ENCODE data around the gene FAM193B. TPM values are rescaled to one million over a fixed set of nuclear protein-coding genes. Genes with fewer than 3 reads are reported as not detected.
"Not testable (repeated sequence)": the region's sequence is repeated elsewhere in the genome, so short reads cannot be mapped to it uniquely, and the experiment has no call there.

FAM193B gene
- polyA plus RNA-seq, 1 experiment, result 31.9 TPM

DNA sequence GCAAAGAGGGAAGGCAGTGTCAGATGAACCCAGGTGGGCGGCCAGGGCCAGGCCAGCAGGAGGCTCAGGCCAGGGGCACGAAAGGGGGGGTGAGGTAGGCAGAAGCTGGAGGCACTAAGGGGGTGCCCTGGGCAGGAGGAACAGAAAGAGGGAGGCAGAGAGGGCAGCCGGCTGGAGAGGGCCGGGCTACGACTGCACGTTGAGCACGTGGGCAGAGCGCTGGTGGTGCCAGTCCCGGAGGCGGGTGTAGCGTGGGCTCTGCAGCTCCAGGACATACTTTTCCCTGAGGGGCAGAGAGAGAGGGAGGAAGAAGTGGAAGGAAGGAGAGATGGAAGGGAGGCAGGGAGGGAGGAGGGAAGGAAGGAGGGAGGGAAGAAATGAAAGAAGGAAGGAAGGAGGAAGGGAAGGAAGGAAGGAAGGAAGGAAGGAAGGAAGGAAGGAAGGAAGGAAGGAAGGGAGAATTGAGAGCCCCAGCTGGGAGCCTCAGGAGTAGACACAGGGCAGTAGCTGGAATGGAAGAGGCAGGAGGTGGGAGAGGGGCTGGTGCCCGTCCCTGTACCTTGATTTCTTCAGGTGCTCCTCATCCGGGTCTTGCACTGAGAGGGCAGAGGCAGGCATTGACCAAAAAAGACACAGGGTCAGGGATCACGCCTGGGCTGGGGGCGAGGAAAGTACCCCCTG, 63.9 kb downstream of the FAM193B start:
- no peak overlapping the region for H3K4me3 ChIP-seq (ENCODE audit: low read depth, low read length)
- peaks cover 76% of the 10 kb centered on the region for H3K36me3 ChIP-seq (ENCODE audit: control insufficient read depth, insufficient read depth, low read length)
- CTCF ChIA-PET, result interaction anchor here (0.8 to 8.2 kb wide), 5 partner anchors 10 to 35 kb away, joined by 3 to 85 read pairs (median 4); no protein-coding TSS in a partner anchor
- POLR2A ChIA-PET, result interaction anchor here (0.9 to 1.1 kb wide), 2 partner anchors 10 to 12 kb away, joined by 3 read pairs; no protein-coding TSS in a partner anchor
- TF ChIP-seq, protein P1, sequence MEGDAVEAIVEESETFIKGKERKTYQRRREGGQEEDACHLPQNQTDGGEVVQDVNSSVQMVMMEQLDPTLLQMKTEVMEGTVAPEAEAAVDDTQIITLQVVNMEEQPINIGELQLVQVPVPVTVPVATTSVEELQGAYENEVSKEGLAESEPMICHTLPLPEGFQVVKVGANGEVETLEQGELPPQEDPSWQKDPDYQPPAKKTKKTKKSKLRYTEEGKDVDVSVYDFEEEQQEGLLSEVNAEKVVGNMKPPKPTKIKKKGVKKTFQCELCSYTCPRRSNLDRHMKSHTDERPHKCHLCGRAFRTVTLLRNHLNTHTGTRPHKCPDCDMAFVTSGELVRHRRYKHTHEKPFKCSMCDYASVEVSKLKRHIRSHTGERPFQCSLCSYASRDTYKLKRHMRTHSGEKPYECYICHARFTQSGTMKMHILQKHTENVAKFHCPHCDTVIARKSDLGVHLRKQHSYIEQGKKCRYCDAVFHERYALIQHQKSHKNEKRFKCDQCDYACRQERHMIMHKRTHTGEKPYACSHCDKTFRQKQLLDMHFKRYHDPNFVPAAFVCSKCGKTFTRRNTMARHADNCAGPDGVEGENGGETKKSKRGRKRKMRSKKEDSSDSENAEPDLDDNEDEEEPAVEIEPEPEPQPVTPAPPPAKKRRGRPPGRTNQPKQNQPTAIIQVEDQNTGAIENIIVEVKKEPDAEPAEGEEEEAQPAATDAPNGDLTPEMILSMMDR (IDR thresholded peaks at IDR 0.05; ENCODE audit: insufficient read depth, low read depth, low read length), result no peak
- DNase-seq (ENCODE audit: low read depth), result no peak
- no peaks in the 10 kb centered on the region for H3K27me3 ChIP-seq (ENCODE audit: control insufficient read depth, insufficient read depth, low read length)

DNA sequence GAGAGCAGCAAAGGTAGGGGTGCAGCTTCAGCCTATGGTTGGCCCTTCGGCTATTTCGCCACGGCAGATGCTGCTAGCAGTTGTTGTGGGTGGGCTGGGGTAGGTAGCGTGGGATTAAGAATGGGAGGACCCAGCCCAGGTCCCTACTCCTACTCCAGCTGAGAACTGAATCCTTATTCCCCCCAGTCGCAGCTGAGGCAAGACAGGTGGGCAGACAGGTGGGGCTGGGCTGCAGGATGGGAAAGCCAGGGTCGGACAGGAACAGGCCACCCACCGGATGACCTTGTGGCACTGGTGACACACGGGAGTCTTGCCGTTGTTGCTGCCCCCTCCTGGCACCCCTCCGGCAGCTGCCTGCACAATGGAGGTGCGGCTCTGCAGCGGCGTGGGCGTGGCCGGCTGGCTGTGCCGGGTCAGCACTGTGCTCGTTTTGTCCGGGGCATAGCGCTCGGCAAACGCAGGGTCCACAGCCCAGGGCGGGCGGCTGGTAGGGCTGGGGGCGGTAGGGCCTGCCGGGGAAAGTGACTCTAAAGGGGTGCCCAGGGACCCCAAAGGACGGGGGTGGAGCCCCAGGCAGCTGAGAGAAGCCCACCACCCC, 65.1 kb downstream of the FAM193B start:
- H3K36me3 ChIP-seq (ENCODE audit: control insufficient read depth, insufficient read depth, low read length), result peaks cover 81% of the 10 kb centered on the region

DNA sequence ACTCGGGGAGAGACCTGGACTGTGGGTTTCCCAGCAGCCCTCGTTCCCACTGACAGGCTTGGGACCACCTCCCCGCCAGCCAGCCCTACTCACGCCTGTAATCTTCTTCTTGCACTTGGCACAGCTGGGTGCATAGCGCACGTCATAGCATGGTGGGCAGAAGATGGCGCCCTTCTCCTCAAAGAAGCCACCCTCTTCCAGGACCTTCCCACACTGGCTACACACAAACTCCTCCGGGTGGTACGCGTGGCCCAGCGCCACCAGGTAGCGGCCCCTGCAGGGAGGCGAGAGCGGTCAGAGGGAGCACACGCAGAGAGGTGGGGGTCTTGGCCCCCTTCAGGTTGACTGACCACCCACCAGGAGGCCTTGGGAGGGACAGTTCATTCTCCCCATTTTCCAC, 66.4 kb downstream of the FAM193B start:
- TF ChIP-seq, protein P1 (IDR thresholded peaks at IDR 0.05; ENCODE audit: insufficient read depth, low read depth, low read length), result no peak

More for the DNA sequence above, 65.1 kb downstream of the FAM193B start:
- TF ChIP-seq, protein P1 (IDR thresholded peaks at IDR 0.05; ENCODE audit: insufficient read depth, low read depth, low read length), result 0 out of 2 replicates have a peak, but pooled peaks have one; percentile 9
- Histone ChIP-seq H3K4me3 (ENCODE audit: low read depth, low read length) (no peak overlapping the region), H3K27me3 (ENCODE audit: control insufficient read depth, insufficient read depth, low read length) (no peaks in the 10 kb centered on the region)
- POLR2A ChIA-PET, result no interaction called here
- DNase-seq (ENCODE audit: low read depth), result no peak
- CTCF ChIA-PET, result interaction anchor here (0.9 to 3.4 kb wide), 3 partner anchors 11 to 32 kb away, joined by 4 to 16 read pairs (median 6); no protein-coding TSS in a partner anchor

DNA sequence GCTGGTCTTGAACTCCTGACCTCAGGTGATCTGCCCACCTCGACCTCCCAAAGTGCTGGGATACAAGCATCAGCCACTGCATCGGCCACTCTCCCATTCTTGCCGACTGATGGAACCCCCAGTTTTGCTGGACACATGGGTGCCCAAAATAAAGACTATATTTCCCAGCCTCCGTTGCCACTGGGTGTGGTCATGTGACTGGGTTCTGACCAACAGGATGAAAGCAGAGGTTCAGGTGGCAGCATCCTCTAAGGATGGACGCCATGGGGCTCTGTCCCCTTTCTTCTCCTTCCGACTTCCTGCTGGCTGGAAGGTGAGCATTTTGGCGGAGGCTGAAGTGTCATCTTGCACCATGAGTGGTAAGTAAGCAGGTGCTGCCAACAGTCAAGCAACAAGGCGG, 67.2 kb downstream of the FAM193B start:
- POLR2A ChIA-PET, result no interaction called here
- Histone ChIP-seq H3K36me3 (ENCODE audit: control insufficient read depth, insufficient read depth, low read length) (peaks cover 80% of the 10 kb centered on the region), H3K27me3 (ENCODE audit: control insufficient read depth, insufficient read depth, low read length) (no peaks in the 10 kb centered on the region), H3K4me3 (ENCODE audit: low read depth, low read length) (no peak overlapping the region)
- no peak for DNase-seq (ENCODE audit: low read depth)
- TF ChIP-seq, protein P1 (IDR thresholded peaks at IDR 0.05; ENCODE audit: insufficient read depth, low read depth, low read length), result no peak
- CTCF ChIA-PET, result interaction anchor here (3.4 to 4.0 kb wide), 2 partner anchors 8 to 13 kb away, joined by 16 to 21 read pairs; no protein-coding TSS in a partner anchor

More for the DNA sequence above, 66.4 kb downstream of the FAM193B start:
- Histone ChIP-seq H3K4me3 (ENCODE audit: low read depth, low read length) (no peak overlapping the region), H3K27me3 (ENCODE audit: control insufficient read depth, insufficient read depth, low read length) (no peaks in the 10 kb centered on the region), H3K36me3 (ENCODE audit: control insufficient read depth, insufficient read depth, low read length) (peaks cover 84% of the 10 kb centered on the region)
- DNase-seq (ENCODE audit: low read depth), result no peak
- CTCF ChIA-PET, result interaction anchor here (1.8 to 4.0 kb wide), 3 partner anchors 7 to 12 kb away, joined by 6 to 21 read pairs (median 16); no protein-coding TSS in a partner anchor
- POLR2A ChIA-PET, result no interaction called here

DNA sequence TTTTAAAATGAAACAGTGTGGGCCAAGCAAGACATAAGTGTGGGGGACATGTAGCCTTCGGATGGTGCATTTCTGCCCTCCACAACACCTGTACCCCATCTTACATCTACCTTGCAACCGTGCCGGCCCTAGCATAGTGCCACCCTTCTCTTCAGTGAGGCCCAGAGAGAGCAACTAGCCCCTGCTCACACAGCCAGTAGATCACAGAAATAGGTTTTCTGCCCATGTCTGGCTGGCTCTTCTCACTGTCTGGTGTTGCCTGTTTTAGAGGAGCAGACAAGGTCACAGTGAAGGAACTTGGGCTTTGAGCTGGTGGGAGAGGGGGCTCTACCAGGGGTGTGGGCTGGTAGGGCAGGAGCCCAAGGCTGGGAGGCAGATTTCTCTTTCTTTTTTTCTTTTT, 68.1 kb downstream of the FAM193B start:
- POLR2A ChIA-PET, result interaction anchor here (0.7 kb wide), 1 partner anchor 9 kb away, joined by 3 read pairs; no protein-coding TSS in a partner anchor
- H3K36me3 ChIP-seq (ENCODE audit: control insufficient read depth, insufficient read depth, low read length), result peaks cover 79% of the 10 kb centered on the region
- CTCF ChIA-PET, result interaction anchor here (1.6 to 4.0 kb wide), 3 partner anchors 9 to 15 kb away, joined by 4 to 21 read pairs (median 7); no protein-coding TSS in a partner anchor
- no peak overlapping the region for H3K4me3 ChIP-seq (ENCODE audit: low read depth, low read length)
- TF ChIP-seq, protein P1 (IDR thresholded peaks at IDR 0.05; ENCODE audit: insufficient read depth, low read depth, low read length), result no peak
- no peak for DNase-seq (ENCODE audit: low read depth)
- H3K27me3 ChIP-seq (ENCODE audit: control insufficient read depth, insufficient read depth, low read length), result no peaks in the 10 kb centered on the region

DNA sequence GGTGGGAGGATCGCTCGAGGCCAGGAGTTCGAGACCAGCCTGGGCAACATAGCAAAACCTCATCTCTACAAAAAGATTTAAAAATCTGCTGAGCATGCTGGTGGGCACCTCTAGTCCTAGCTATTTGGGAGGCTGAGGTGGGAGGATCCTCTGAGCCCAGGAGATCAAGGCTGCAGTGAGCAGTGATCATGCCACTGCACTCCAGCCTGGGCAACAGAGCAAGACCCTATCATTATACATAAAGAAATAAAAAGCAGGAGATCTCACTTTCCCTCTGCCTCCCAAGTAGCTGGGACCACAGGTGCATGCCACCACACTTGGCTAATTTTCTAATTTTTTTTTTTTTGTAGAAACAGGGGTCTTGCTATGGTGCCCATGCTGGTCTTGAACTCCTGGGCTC, 68.6 kb downstream of the FAM193B start:
- not testable (repeated sequence) for H3K27me3 ChIP-seq (ENCODE audit: control insufficient read depth, insufficient read depth, low read length); H3K4me3 ChIP-seq (ENCODE audit: low read depth, low read length); DNase-seq (ENCODE audit: low read depth)
- ChIA-PET POLR2A (interaction anchor here (0.7 kb wide), 1 partner anchor 9 kb away, joined by 3 read pairs; no protein-coding TSS in a partner anchor), CTCF (interaction anchor here (1.6 to 4.0 kb wide), 3 partner anchors 9 to 16 kb away, joined by 4 to 21 read pairs (median 7); no protein-coding TSS in a partner anchor)
- peaks cover 75% of the 10 kb centered on the region for H3K36me3 ChIP-seq (ENCODE audit: control insufficient read depth, insufficient read depth, low read length)
